H1 (cell line): Measurements from ENCODE around the gene GPR155. TPM values are rescaled to one million over a fixed set of nuclear protein-coding genes. Genes with fewer than 3 reads are reported as not detected.

Experiments used
- CTCF ChIA-PET: fragments of 300-600 bp; sonication (Branson Sonifier 250); formaldehyde crosslinking; loops from one replicate; lab custom pipeline; 2021; ENCODE audit not compliant: partially characterized antibody; lab: Charles Lee
- POLR2A ChIA-PET: fragments of 300-600 bp; sonication (Branson Sonifier 250); formaldehyde crosslinking; loops from one replicate; lab custom pipeline; 2021; ENCODE audit warnings: inconsistent platforms; ENCODE audit not compliant: partially characterized antibody; lab: Charles Lee
- DNase-seq, 2 experiments: peaks; one replicate each; pipeline versions ENCODE4 v3.0.0 to v3.0.0-alpha.2; 2010 to 2022; ENCODE audit warnings: low spot score in 2 of 2, low read depth in 1 of 2, mixed read lengths in 1 of 2
- FAIRE-seq: peaks from 2 replicates; lab custom pipeline; 2011; peaks lifted over from hg19 to GRCh38; lab: Jason Lieb, UNC
- H2AFZ ChIP-seq: 2 replicates; pipeline ENCODE4 v1.8.1; 2012; ENCODE audit warnings: low read length, inconsistent platforms
- H2AK5ac ChIP-seq: 2 replicates; pipeline ENCODE4 v1.6.1; 2013; ENCODE audit warnings: low read depth, low read length
- H2BK120ac ChIP-seq: replicated peaks from 2 replicates; pipeline ENCODE3; 2013; ENCODE audit warnings: low read depth, low read length, inconsistent platforms
- H2BK12ac ChIP-seq: 2 replicates; pipeline ENCODE4 v1.6.1; 2013; ENCODE audit warnings: low read depth, low read length
- H2BK15ac ChIP-seq: 2 replicates; pipeline ENCODE4 v1.6.1; 2013; ENCODE audit warnings: low read length
- H2BK20ac ChIP-seq: 2 replicates; pipeline ENCODE4 v1.6.1; 2013; ENCODE audit warnings: low read length
- H2BK5ac ChIP-seq: 2 replicates; pipeline ENCODE4 v1.6.1; 2013; ENCODE audit warnings: low read depth, low read length
- H3K14ac ChIP-seq: 2 replicates; pipeline ENCODE4 v1.6.1; 2013; ENCODE audit warnings: inconsistent platforms; ENCODE audit not compliant: insufficient read length
- H3K18ac ChIP-seq: 2 replicates; pipeline ENCODE4 v1.6.1; 2013; ENCODE audit warnings: low read length; ENCODE audit errors: extremely low read depth
- H3K23ac ChIP-seq: 2 replicates; pipeline ENCODE4 v1.6.1; 2013; ENCODE audit warnings: inconsistent platforms; ENCODE audit not compliant: insufficient read length
- H3K23me2 ChIP-seq: 2 replicates; pipeline ENCODE4 v1.6.1; 2013; ENCODE audit warnings: low read depth, low read length
- H3K27ac ChIP-seq: 2 replicates; pipeline ENCODE4 v1.6.1; 2011; ENCODE audit warnings: low read depth, low read length, inconsistent platforms
- H3K27me3 ChIP-seq, 4 experiments: replicated peaks in 1 of 4; 1 replicate in 1 of 4; 2 replicates in 3 of 4; pipeline versions ENCODE4 v1.6.1 to v1.8.1; 2011 to 2013; ENCODE audit warnings: low read length in 3 of 4, mild to moderate bottlenecking in 3 of 4, inconsistent platforms in 2 of 4, mixed read lengths in 2 of 4, moderate library complexity in 1 of 4; ENCODE audit not compliant: control insufficient read depth in 3 of 4, insufficient read depth in 3 of 4; ENCODE audit errors: extremely low read depth in 1 of 4
- H3K36me3 ChIP-seq, 4 experiments: 2 replicates each; pipeline versions ENCODE4 v1.6.1 to v1.8.1; 2011 to 2013; ENCODE audit warnings: mild to moderate bottlenecking in 4 of 4, low read length in 3 of 4, moderate library complexity in 2 of 4, control low read depth in 1 of 4, inconsistent platforms in 1 of 4; ENCODE audit not compliant: insufficient read depth in 4 of 4, control insufficient read depth in 2 of 4
- H3K4ac ChIP-seq: replicated peaks from 2 replicates; pipeline ENCODE3; 2013; ENCODE audit warnings: low read length, low read depth, mixed read lengths, inconsistent platforms; ENCODE audit not compliant: insufficient read length
- H3K4me1 ChIP-seq, 4 experiments: replicated peaks in 1 of 4; 1 replicate in 1 of 4; 2 replicates in 3 of 4; pipeline versions ENCODE4 v1.6.1 to v1.8.1; 2011 to 2013; ENCODE audit warnings: low read length in 3 of 4, inconsistent platforms in 2 of 4, mixed read lengths in 1 of 4; ENCODE audit not compliant: insufficient read depth in 4 of 4, control insufficient read depth in 3 of 4
- H3K4me2 ChIP-seq, 2 experiments: 2 replicates each; pipeline versions ENCODE4 v1.6.1 to v1.8.1; 2011 to 2013; ENCODE audit warnings: low read depth in 2 of 2, low read length in 2 of 2, control low read depth in 1 of 2, inconsistent platforms in 1 of 2, mild to moderate bottlenecking in 1 of 2; ENCODE audit not compliant: insufficient read depth in 1 of 2
- H3K4me3 ChIP-seq, 4 experiments: fragments of 200-600, 300-600 bp in 1 of 4; sonication (generic), shearing (Covaris generic), sonication (Bioruptor Twin) in 1 of 4; 2 replicates each; pipeline versions ENCODE4 v1.5.1 to v1.8.1; 2011 to 2016; ENCODE audit warnings: low read length in 4 of 4, low read depth in 3 of 4, control low read depth in 2 of 4, inconsistent platforms in 2 of 4, mild to moderate bottlenecking in 2 of 4, mixed read lengths in 1 of 4, moderate library complexity in 1 of 4; ENCODE audit not compliant: insufficient read depth in 2 of 4; ENCODE audit errors: extremely low read depth in 1 of 4
- H3K56ac ChIP-seq: replicated peaks from 2 replicates; pipeline ENCODE3; 2013; ENCODE audit warnings: low read depth, mild to moderate bottlenecking, mixed read lengths, low read length, inconsistent platforms; ENCODE audit not compliant: insufficient read length
- H3K79me1 ChIP-seq: 2 replicates; pipeline ENCODE4 v1.6.1; 2013; ENCODE audit warnings: low read depth, low read length, control low read depth
- H3K79me2 ChIP-seq, 2 experiments: 2 replicates each; pipeline versions ENCODE4 v1.6.1 to v1.8.1; 2012 to 2013; ENCODE audit warnings: low read length in 2 of 2, mild to moderate bottlenecking in 2 of 2, inconsistent platforms in 1 of 2; ENCODE audit not compliant: insufficient read depth in 2 of 2, control insufficient read depth in 1 of 2
- H3K9ac ChIP-seq, 4 experiments: replicated peaks in 1 of 4; 1 replicate in 1 of 4; 2 replicates in 3 of 4; pipeline versions ENCODE4 v1.6.1 to v1.8.1; 2011 to 2013; ENCODE audit warnings: low read depth in 3 of 4, low read length in 3 of 4, control low read depth in 2 of 4, mild to moderate bottlenecking in 2 of 4, moderate library complexity in 2 of 4, inconsistent platforms in 1 of 4; ENCODE audit errors: extremely low read depth in 1 of 4
- H3K9me3 ChIP-seq, 2 experiments: 2 replicates each; pipeline versions ENCODE4 v1.6.1 to v1.8.1; 2012 to 2013; ENCODE audit warnings: mild to moderate bottlenecking in 2 of 2, moderate library complexity in 2 of 2, control low read depth in 1 of 2, inconsistent platforms in 1 of 2, low read depth in 1 of 2, low read length in 1 of 2, mixed read lengths in 1 of 2; ENCODE audit not compliant: insufficient read depth in 2 of 2
- H4K20me1 ChIP-seq, 2 experiments: replicated peaks in 1 of 2; 2 replicates each; pipeline versions ENCODE3 to v1.8.1; 2011 to 2013; ENCODE audit warnings: inconsistent platforms in 2 of 2, low read length in 2 of 2, mild to moderate bottlenecking in 1 of 2; ENCODE audit not compliant: insufficient read depth in 2 of 2, control insufficient read depth in 1 of 2
- H4K5ac ChIP-seq: 2 replicates; pipeline ENCODE4 v1.6.1; 2013; ENCODE audit warnings: low read length, low read depth, mixed read lengths, inconsistent platforms; ENCODE audit not compliant: insufficient read length
- H4K8ac ChIP-seq: 2 replicates; pipeline ENCODE4 v1.8.0; 2013; ENCODE audit warnings: mild to moderate bottlenecking, moderate library complexity, low read length, inconsistent platforms; ENCODE audit not compliant: insufficient read depth; ENCODE audit errors: extremely low read depth
- H4K91ac ChIP-seq: replicated peaks from 2 replicates; pipeline ENCODE3; 2013; ENCODE audit warnings: low read length, mixed read lengths, inconsistent platforms; ENCODE audit not compliant: insufficient read length
- HDAC6 ChIP-seq: IDR thresholded peaks from one replicate; pipeline ENCODE4 v1.7.1; 2012; ENCODE audit warnings: low read depth, mild to moderate bottlenecking, inconsistent platforms, low read length, moderate library complexity
- SP1 ChIP-seq: IDR thresholded peaks from 2 replicates; pipeline ENCODE4 v1.6.1; 2011; ENCODE audit warnings: low read depth, low read length
- WGBS, 2 experiments: shearing (Covaris generic) in 1 of 2; methylation state at CpG; one replicate each; pipeline versions ENCODE4 v1.1.6 to v1.1.7; 2013 to 2015; ENCODE audit warnings: low lambda C conversion rate in 2 of 2, mixed read lengths in 2 of 2, inconsistent platforms in 1 of 2, low coverage in 1 of 2, missing lambda C conversion rate in 1 of 2; ENCODE audit not compliant: insufficient replicate concordance in 2 of 2, insufficient coverage in 1 of 2, insufficient read length in 1 of 2; ENCODE audit errors: extremely low coverage in 1 of 2, missing lambda C conversion rate in 1 of 2; 5-methylcytosine and 5-hydroxymethylcytosine counted together
- polyA plus RNA-seq, 7 experiments: library from polyadenylated mRNA; depleted of rRNA in 3 of 7; stranded (reverse) in 5 of 7; unstranded in 2 of 7; fragments of >200 nt in 5 of 7; fragments of 200-250 nt in 2 of 7; gene quantifications; 1 replicate in 5 of 7; 2 replicates in 1 of 7; 4 replicates in 1 of 7; pipeline versions ENCODE4 v1.2.1 to v1.2.3, GENCODE V29; 2011 to 2013; ENCODE audit warnings: missing spikeins in 2 of 7, mixed read lengths in 2 of 7
- total RNA-seq: library from RNA; stranded (reverse); fragmentation: NEBNext Ultra II Directional; extraction: Animal tissue kit (Norgen Biotek cat#: 25700); gene quantifications from 2 replicates; pipeline ENCODE4 v1.2.1, GENCODE V29; 2021

Gene GPR155
- total and polyA plus RNA-seq, 2 of the 8 experiments (the other 6 are each of a cell fraction or from before 2014, with no cell fraction given) = 0.26 to 2.1 TPM

DNA sequence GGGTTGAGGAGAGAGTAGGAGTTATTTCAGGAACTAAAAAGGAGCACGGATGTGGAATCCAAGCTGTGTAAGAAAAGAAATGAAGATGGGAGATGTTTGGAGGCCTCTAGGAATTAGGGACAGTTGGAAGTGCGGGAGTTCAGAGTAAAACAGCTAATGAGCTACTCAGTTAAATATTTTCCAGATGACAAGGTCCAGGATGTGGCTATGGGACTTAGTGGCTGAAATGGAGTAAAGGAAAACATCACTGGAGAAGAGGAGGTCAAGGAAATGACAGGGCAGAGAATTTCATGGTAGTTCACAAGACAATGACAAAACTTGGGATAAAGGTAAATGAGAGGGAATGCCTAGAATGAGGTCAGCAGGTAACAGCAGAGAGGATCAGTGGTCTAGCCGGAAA lies 13.0 kb downstream of the GPR155 start:
- Histone ChIP-seq H3K4ac (no peak overlapping the region), H2BK20ac (no peak overlapping the region), H3K23ac (no peak overlapping the region), H3K36me3 (no peaks in the 10 kb centered on the region), H3K79me1 (no peaks in the 10 kb centered on the region), H3K14ac (no peak overlapping the region), H3K9me3 (no peaks in the 10 kb centered on the region), H2BK15ac (no peak overlapping the region), H3K23me2 (no peaks in the 10 kb centered on the region), H3K9ac (no peak overlapping the region), H4K8ac (no peak overlapping the region), H2BK5ac (no peak overlapping the region), H3K56ac (no peak overlapping the region), H2BK12ac (no peak overlapping the region), H3K27ac (no peak overlapping the region), H2AFZ (no peak overlapping the region), H3K27me3 (no peaks in the 10 kb centered on the region), H4K5ac (no peak overlapping the region), H4K91ac (no peak overlapping the region), H3K4me2 (no peak overlapping the region), H3K4me3 (no peak overlapping the region), H3K4me1 (no peaks in the 10 kb centered on the region), H3K18ac (no peak overlapping the region), H4K20me1 (no peaks in the 10 kb centered on the region), H2AK5ac (no peak overlapping the region), H3K79me2 (no peaks in the 10 kb centered on the region), H2BK120ac (no peak overlapping the region)
- no peak for FAIRE-seq
- TF ChIP-seq HDAC6 = no peak
- no peak for TF ChIP-seq SP1
- ChIA-PET CTCF (interaction anchor here (1.5 to 4.0 kb wide), 3 partner anchors 9 to 73 kb away, joined by 5 to 21 read pairs (median 9); no protein-coding TSS in a partner anchor), POLR2A (no interaction called here)
- 87% methylated on average over 3 of the region's 3 CpGs; no CpG with 5 or more reads in 1 of the 2 experiments for WGBS, 2 experiments
- no peak for DNase-seq
